ENCODE measurements around the gene FAM199X. TPM values are rescaled to one million over a fixed set of nuclear protein-coding genes. Genes with fewer than 3 reads are reported as not detected.

FAM199X gene
- total RNA-seq = 10 to 100 TPM; 24.9 to 42.0 (median 41.9) TPM

DNA sequence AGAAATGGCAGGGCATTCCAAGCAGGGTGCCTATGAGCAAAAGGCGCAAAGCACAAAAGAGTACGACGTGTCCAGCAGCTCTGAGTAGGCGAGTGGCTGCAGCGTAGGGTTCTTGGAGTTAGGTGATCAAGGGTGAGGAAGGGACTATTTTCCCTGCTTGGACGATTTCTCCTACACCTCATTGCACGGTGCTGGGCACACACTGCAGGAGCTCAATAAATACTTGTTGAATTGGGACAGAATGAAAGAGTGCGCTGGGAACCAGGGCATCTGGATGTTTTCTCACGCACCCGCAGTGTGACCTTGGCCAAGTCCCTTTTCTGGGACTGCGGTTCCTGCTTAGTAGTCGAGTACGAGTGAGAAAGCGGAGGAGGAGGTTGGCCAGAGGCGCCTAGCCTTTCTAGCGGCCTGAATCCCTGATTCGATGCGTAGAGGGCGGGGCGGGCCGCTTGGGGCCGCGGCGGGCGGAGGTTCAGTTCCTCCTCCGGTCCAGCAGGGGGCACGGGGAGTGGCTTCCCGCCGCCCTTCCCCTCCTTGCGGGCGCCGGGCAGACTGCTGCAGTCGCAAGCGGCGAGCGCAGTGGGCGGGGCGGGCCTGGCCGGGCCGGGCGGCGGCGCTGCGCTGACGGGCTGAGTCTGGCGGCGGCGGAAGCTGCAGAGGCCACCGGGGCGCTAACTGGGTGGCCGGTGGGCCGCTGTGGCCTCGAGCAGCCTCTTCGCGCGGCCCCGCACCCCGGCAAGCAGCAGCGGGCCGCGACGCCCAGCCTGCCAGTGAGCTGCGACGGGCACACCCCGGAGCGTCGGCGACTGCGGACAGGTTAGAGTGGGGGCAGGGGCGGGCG, at the start of gene FAM199X:
FAM199X (plus strand) TSS at position 560 of the 841 bp plus-strand sequence. CDS start 333 bp downstream, outside the sequence.
- TF ChIP-seq POLR2A (IDR thresholded peaks at IDR 0.05) = no peak
- TF ChIP-seq, protein P1, sequence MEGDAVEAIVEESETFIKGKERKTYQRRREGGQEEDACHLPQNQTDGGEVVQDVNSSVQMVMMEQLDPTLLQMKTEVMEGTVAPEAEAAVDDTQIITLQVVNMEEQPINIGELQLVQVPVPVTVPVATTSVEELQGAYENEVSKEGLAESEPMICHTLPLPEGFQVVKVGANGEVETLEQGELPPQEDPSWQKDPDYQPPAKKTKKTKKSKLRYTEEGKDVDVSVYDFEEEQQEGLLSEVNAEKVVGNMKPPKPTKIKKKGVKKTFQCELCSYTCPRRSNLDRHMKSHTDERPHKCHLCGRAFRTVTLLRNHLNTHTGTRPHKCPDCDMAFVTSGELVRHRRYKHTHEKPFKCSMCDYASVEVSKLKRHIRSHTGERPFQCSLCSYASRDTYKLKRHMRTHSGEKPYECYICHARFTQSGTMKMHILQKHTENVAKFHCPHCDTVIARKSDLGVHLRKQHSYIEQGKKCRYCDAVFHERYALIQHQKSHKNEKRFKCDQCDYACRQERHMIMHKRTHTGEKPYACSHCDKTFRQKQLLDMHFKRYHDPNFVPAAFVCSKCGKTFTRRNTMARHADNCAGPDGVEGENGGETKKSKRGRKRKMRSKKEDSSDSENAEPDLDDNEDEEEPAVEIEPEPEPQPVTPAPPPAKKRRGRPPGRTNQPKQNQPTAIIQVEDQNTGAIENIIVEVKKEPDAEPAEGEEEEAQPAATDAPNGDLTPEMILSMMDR (IDR thresholded peaks at IDR 0.05) = peak; percentile 41 to 67 (median 51)
- peak in 1 of 3 donors; percentile 27 for TF ChIP-seq POLR2AphosphoS5 (IDR thresholded peaks at IDR 0.05)
- intact Hi-C loops (cut with DNase I; ENCODE audit: low total_unique reads) = no loop called here
- DNase-seq (ENCODE audit: low spot score in 2 of 2) = peak; percentile 76 to 85
- Histone ChIP-seq H3K27ac (peak within 1 kb of the TSS; percentile 76 to 88), H3K4me1 (no peaks in the 10 kb centered on the region), H3K27me3 (peaks cover 0 to 22% of the 10 kb centered on the region in 2 donors), H3K36me3 (no peaks in the 10 kb centered on the region), H3K9me3 (no peaks in the 10 kb centered on the region), H3K4me3 (peak within 1 kb of the TSS; percentile 71 to 72 (median 72))

DNA sequence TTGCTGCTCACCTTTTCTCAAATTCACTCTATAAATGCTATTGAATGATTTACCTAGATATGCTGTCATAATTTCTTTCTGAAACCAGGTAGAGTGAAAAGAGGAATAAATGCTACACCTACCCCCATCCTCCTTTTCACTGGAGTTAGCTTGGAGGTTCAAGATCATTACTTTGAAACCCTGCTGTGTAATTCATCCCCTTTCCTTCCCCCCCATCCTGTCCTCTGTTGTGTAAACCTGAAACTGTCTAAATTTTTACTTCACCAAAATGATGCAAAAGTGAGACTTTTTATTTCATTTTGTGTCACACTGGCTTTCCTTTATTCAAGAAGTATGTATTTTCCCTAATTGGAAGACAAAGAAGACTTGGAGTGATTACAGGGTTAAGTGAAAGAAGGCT, 48.5 kb upstream of the FAM199X start:
- Histone ChIP-seq H3K4me3 (no peak overlapping the region), H3K9me3 (no peaks in the 10 kb centered on the region), H3K27ac (no peak overlapping the region), H3K4me1 (no peaks in the 10 kb centered on the region), H3K27me3 (peaks cover 0 to 33% of the 10 kb centered on the region in 2 donors), H3K36me3 (no peaks in the 10 kb centered on the region)
- DNase-seq (ENCODE audit: low spot score in 2 of 2) = no peak
- intact Hi-C loops (cut with DNase I; ENCODE audit: low total_unique reads) = no loop called here
- TF ChIP-seq POLR2AphosphoS5 (IDR thresholded peaks at IDR 0.05) (no peak), POLR2A (IDR thresholded peaks at IDR 0.05) (no peak)
- TF ChIP-seq, protein P1 (IDR thresholded peaks at IDR 0.05) = no peak

DNA sequence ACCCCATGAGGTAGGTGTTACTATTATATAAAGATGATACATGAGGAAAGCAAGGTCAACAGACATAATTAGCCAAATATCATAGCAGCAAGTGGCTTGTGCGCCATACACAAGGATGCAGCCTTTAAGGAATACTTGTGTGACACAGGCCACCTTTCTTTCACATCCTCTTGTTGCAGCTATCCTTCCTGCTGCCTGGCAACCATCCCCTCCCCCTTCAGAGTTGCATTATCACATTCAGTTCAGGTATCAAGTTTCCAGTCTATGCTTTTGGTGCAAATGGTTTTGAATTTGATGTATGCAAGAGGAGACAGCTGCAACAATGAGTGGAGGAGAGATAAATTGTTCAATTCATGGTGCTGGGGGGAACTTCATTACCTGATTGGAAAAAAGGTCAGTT, 47.5 kb upstream of the FAM199X start:
- intact Hi-C loops (cut with DNase I; ENCODE audit: low total_unique reads) = no loop called here
- TF ChIP-seq, protein P1 (IDR thresholded peaks at IDR 0.05) = no peak
- TF ChIP-seq POLR2AphosphoS5 (IDR thresholded peaks at IDR 0.05) (no peak), POLR2A (IDR thresholded peaks at IDR 0.05) (no peak)
- H3K4me3 ChIP-seq = no peak overlapping the region
- H3K36me3 ChIP-seq = no peaks in the 10 kb centered on the region
- no peak for DNase-seq (ENCODE audit: low spot score in 2 of 2)
- no peaks in the 10 kb centered on the region for H3K4me1 ChIP-seq
- H3K27ac ChIP-seq = no peak overlapping the region
- no peaks in the 10 kb centered on the region for H3K9me3 ChIP-seq
- H3K27me3 ChIP-seq = peaks cover 0 to 30% of the 10 kb centered on the region in 2 donors

DNA sequence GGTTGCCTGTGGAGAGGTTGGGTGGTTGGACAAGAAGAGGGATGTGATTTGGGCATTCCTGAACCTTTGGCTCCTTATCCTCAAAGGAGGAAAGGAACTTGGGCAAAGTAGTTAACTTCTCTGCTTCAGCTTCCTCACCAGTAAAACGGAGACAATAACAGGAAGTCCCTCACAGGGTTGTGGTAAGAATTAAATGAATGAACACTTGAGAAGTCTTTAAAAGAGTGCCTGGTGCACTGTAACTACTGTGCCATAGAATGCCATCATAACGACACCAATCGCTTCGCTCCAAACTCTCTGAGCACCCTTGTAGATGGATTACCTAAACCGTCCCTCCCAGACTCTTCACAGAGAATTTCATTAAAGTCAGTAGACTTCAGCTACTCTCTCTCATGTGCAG, 43.4 kb upstream of the FAM199X start:
- TF ChIP-seq POLR2A (IDR thresholded peaks at IDR 0.05) (no peak), POLR2AphosphoS5 (IDR thresholded peaks at IDR 0.05) (no peak)
- TF ChIP-seq, protein P1 (IDR thresholded peaks at IDR 0.05) = no peak
- intact Hi-C loops (cut with DNase I; ENCODE audit: low total_unique reads) = no loop called here

DNA sequence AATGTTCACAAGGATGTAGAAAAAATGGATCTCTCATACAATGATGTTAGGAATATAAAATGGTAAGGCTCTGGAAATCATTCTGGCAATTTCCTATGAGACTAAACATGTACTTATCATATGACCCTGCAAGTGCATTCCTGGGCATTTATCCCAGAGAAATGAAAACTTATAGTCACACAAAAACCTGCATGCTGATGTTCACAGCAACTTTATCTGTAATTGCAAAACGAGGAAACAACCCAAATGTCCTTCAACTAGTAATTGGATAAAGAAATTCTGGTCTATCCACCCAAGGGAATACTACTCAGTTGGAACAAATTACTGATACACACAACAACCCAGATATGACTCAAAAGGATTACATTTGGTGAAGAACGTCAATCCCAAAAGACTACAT, 39.4 kb upstream of the FAM199X start:
- no peak for TF ChIP-seq POLR2A (IDR thresholded peaks at IDR 0.05)
- TF ChIP-seq, protein P1 (IDR thresholded peaks at IDR 0.05) = no peak
- TF ChIP-seq POLR2AphosphoS5 (IDR thresholded peaks at IDR 0.05) = no peak
- Histone ChIP-seq H3K36me3 (no peaks in the 10 kb centered on the region), H3K9me3 (no peaks in the 10 kb centered on the region), H3K27ac (no peak overlapping the region), H3K27me3 (peaks cover 0 to 23% of the 10 kb centered on the region in 2 donors), H3K4me1 (no peaks in the 10 kb centered on the region), H3K4me3 (no peak overlapping the region)
- no peak for DNase-seq (ENCODE audit: low spot score in 2 of 2)
- intact Hi-C loops (cut with DNase I; ENCODE audit: low total_unique reads) = no loop called here

More for the DNA sequence above, 43.4 kb upstream of the FAM199X start:
- no peak for DNase-seq (ENCODE audit: low spot score in 2 of 2)
- H3K4me3 ChIP-seq = no peak overlapping the region
- no peaks in the 10 kb centered on the region for H3K36me3 ChIP-seq
- H3K4me1 ChIP-seq = no peaks in the 10 kb centered on the region
- H3K27me3 ChIP-seq = peaks cover 0 to 18% of the 10 kb centered on the region in 2 donors
- H3K9me3 ChIP-seq = no peaks in the 10 kb centered on the region
- no peak overlapping the region for H3K27ac ChIP-seq

Measured in breast epithelium (tissue), 4 donors.